ENCODE measurements around the gene LRRK1.

Gene LRRK1

GRCh38 chr15:101049282-101049681 lies 130.1 kb downstream of the LRRK1 start:
- H3K36me3 ChIP-seq (ENCODE audit: control insufficient read depth, low read length), result peaks cover 100% of the 10 kb centered on the region
- no peaks in the 10 kb centered on the region for H3K9me2 ChIP-seq (replicated peaks; ENCODE audit: control insufficient read depth, low read length)
- H3K4me1 ChIP-seq (ENCODE audit: control insufficient read depth, low read length), result no peaks in the 10 kb centered on the region
- H3F3A ChIP-seq (ENCODE audit: control insufficient read depth, insufficient read depth), result peaks cover 2% of the 10 kb centered on the region; the same call in 1 of the 2 replicates
- H3K4me2 ChIP-seq (ENCODE audit: low read length), result no peak overlapping the region
- no peaks in the 10 kb centered on the region for H4K20me1 ChIP-seq (ENCODE audit: control insufficient read depth, insufficient read depth, low read depth, low read length)
- H3K9me3 ChIP-seq (ENCODE audit: control insufficient read depth, insufficient read depth, low read length), result no peaks in the 10 kb centered on the region
- TF ChIP-seq CTCF (IDR thresholded peaks at IDR 0.05; ENCODE audit: low read depth, low read length, poor library complexity, severe bottlenecking) (no peak), EZH2phosphoT487 (IDR thresholded peaks at IDR 0.05; ENCODE audit: borderline replicate concordance, low read length) (no peak)
- H3K27me3 ChIP-seq (ENCODE audit: control insufficient read depth, low read length), result no peaks in the 10 kb centered on the region
- H3K4me3 ChIP-seq (ENCODE audit: low read length), result no peak overlapping the region
- no peaks in the 10 kb centered on the region for H3K79me2 ChIP-seq (ENCODE audit: control insufficient read depth, low read length)
- no peak overlapping the region for H3K27ac ChIP-seq (ENCODE audit: low read depth, low read length)

- Histone ChIP-seq H3K4me1 (ENCODE audit: control insufficient read depth, low read length) (no peaks in the 10 kb centered on the region), H4K20me1 (ENCODE audit: control insufficient read depth, insufficient read depth, low read depth, low read length) (no peaks in the 10 kb centered on the region), H3K27ac (ENCODE audit: low read depth, low read length) (no peak overlapping the region), H3K9me3 (ENCODE audit: control insufficient read depth, insufficient read depth, low read length) (no peaks in the 10 kb centered on the region), H3K79me2 (ENCODE audit: control insufficient read depth, low read length) (no peaks in the 10 kb centered on the region), H3K4me2 (ENCODE audit: low read length) (no peak overlapping the region), H3K27me3 (ENCODE audit: control insufficient read depth, low read length) (no peaks in the 10 kb centered on the region), H3K9me2 (replicated peaks; ENCODE audit: control insufficient read depth, low read length) (no peaks in the 10 kb centered on the region), H3K36me3 (ENCODE audit: control insufficient read depth, low read length) (peaks cover 100% of the 10 kb centered on the region), H3F3A (ENCODE audit: control insufficient read depth, insufficient read depth) (peaks cover 2% of the 10 kb centered on the region; the same call in 1 of the 2 replicates), H3K4me3 (ENCODE audit: low read length) (no peak overlapping the region)
- TF ChIP-seq CTCF (IDR thresholded peaks at IDR 0.05; ENCODE audit: low read depth, low read length, poor library complexity, severe bottlenecking), result no peak
- TF ChIP-seq EZH2phosphoT487 (IDR thresholded peaks at IDR 0.05; ENCODE audit: borderline replicate concordance, low read length), result no peak
These were observed 130.9 kb downstream of the LRRK1 start for GRCh38 chr15:101049856-101050622.

GRCh38 chr15:101050623-101051290 lies 131.6 kb downstream of the LRRK1 start:
- H3K9me2 ChIP-seq (replicated peaks; ENCODE audit: control insufficient read depth, low read length), result no peaks in the 10 kb centered on the region
- H3K4me1 ChIP-seq (ENCODE audit: control insufficient read depth, low read length), result no peaks in the 10 kb centered on the region
- peaks cover 2% of the 10 kb centered on the region; the same call in 1 of the 2 replicates for H3F3A ChIP-seq (ENCODE audit: control insufficient read depth, insufficient read depth)
- H3K4me3 ChIP-seq (ENCODE audit: low read length), result no peak overlapping the region
- H3K36me3 ChIP-seq (ENCODE audit: control insufficient read depth, low read length), result peaks cover 100% of the 10 kb centered on the region
- TF ChIP-seq CTCF (IDR thresholded peaks at IDR 0.05; ENCODE audit: low read depth, low read length, poor library complexity, severe bottlenecking) (no peak), EZH2phosphoT487 (IDR thresholded peaks at IDR 0.05; ENCODE audit: borderline replicate concordance, low read length) (no peak)
- no peak overlapping the region for H3K27ac ChIP-seq (ENCODE audit: low read depth, low read length)
- H3K9me3 ChIP-seq (ENCODE audit: control insufficient read depth, insufficient read depth, low read length), result no peaks in the 10 kb centered on the region
- H3K79me2 ChIP-seq (ENCODE audit: control insufficient read depth, low read length), result no peaks in the 10 kb centered on the region
- H3K27me3 ChIP-seq (ENCODE audit: control insufficient read depth, low read length), result no peaks in the 10 kb centered on the region
- H4K20me1 ChIP-seq (ENCODE audit: control insufficient read depth, insufficient read depth, low read depth, low read length), result no peaks in the 10 kb centered on the region
- no peak overlapping the region for H3K4me2 ChIP-seq (ENCODE audit: low read length)

All from DOHH2 (cell line).